ENCODE results near the gene GP1BB.

DNA sequence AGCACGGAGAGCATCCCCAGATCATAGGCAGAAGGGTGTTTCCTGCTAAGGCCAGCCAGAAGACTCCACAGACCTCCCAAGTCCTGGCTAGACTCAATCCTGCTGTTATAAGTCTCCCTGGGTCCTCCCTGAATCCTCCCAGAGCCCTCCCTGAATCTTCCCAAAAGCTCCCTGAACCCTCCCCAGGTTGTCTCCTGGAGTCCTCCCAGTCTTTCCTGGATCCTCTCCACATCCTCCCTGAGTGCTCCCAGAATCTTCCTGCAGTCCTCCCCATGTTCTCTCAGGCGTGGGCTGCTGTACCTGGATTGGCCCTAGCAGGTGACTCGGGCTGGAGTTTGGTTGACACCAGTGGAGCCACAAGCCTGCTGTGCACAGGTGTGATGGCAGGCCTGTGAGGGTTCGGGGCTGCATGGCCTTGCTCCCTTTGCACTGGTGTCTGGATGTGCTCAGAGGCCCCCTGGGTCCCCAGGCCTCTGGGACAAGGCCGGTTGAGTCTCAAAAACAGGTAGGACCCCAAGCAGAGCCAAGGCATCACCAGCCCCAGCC is 11.6 kb downstream of the GP1BB start:
- TF ChIP-seq RCOR1 (IDR thresholded peaks at IDR 0.05; ENCODE audit: insufficient replicate concordance, low read length) (no peak), POLR2A (IDR thresholded peaks at IDR 0.05; ENCODE audit: low read depth, low read length) (no peak), CHD1 (IDR thresholded peaks at IDR 0.05; ENCODE audit: low read depth, low read length) (no peak), MAFK (IDR thresholded peaks at IDR 0.05; ENCODE audit: low read depth, low read length) (no peak), RAD21 (IDR thresholded peaks at IDR 0.05; ENCODE audit: low read length) (no peak), SMC3 (IDR thresholded peaks at IDR 0.05; ENCODE audit: low read depth, low read length) (no peak)
- TF ChIP-seq, protein P1, sequence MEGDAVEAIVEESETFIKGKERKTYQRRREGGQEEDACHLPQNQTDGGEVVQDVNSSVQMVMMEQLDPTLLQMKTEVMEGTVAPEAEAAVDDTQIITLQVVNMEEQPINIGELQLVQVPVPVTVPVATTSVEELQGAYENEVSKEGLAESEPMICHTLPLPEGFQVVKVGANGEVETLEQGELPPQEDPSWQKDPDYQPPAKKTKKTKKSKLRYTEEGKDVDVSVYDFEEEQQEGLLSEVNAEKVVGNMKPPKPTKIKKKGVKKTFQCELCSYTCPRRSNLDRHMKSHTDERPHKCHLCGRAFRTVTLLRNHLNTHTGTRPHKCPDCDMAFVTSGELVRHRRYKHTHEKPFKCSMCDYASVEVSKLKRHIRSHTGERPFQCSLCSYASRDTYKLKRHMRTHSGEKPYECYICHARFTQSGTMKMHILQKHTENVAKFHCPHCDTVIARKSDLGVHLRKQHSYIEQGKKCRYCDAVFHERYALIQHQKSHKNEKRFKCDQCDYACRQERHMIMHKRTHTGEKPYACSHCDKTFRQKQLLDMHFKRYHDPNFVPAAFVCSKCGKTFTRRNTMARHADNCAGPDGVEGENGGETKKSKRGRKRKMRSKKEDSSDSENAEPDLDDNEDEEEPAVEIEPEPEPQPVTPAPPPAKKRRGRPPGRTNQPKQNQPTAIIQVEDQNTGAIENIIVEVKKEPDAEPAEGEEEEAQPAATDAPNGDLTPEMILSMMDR (conservative IDR thresholded peaks at IDR 0.05; ENCODE audit: low read depth, low read length), result no peak
- TF ChIP-seq, protein P2, sequence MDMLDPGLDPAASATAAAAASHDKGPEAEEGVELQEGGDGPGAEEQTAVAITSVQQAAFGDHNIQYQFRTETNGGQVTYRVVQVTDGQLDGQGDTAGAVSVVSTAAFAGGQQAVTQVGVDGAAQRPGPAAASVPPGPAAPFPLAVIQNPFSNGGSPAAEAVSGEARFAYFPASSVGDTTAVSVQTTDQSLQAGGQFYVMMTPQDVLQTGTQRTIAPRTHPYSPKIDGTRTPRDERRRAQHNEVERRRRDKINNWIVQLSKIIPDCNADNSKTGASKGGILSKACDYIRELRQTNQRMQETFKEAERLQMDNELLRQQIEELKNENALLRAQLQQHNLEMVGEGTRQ (IDR thresholded peaks at IDR 0.05; ENCODE audit: low read depth, low read length), result no peak

Measured in IMR-90 (cell line).